Stimulated activated naive CD4-positive, alpha-beta T cell (primary cell): ENCODE measurements around the gene ARL10.
"Not testable (repeated sequence)": the region's sequence is repeated elsewhere in the genome, so short reads cannot be mapped to it uniquely, and the experiment has no call there.

Experiments
- DNase-seq, 6 experiments: peaks; one replicate each; lab custom pipeline; 2025; lab: John Stamatoyannopoulos, UW

ARL10 gene

GRCh38 chr5:176388444-176389134, 23.3 kb downstream of the ARL10 start, which contains the start of the genes HIGD2A and NOP16:
Gene HIGD2A (plus strand): TSS chr5:176388751. CDS start chr5:176388820, 69 bp downstream.
Gene NOP16 (minus strand): TSS chr5:176388598. CDS start chr5:176388539, 59 bp downstream.
- DNase-seq, result peak; percentile 95 to 100 (median 98)

- DNase-seq, result peak in 1 of 6 experiments; percentile 79
Observed at GRCh38 chr5:176389135-176390123, 24.1 kb downstream of the ARL10 start.

- no peak for DNase-seq
Observed at GRCh38 chr5:176391479-176391878, 26.2 kb downstream of the ARL10 start.

- DNase-seq, result no peak
Observed at GRCh38 chr5:176391999-176392398, 26.7 kb downstream of the ARL10 start.

GRCh38 chr5:176392526-176392925, 27.2 kb downstream of the ARL10 start:
- DNase-seq, result no peak

GRCh38 chr5:176394096-176394495, 28.8 kb downstream of the ARL10 start:
- no peak for DNase-seq

GRCh38 chr5:176394881-176395675, 29.8 kb downstream of the ARL10 start:
- DNase-seq, result no peak

GRCh38 chr5:176396330-176396729, 31.0 kb downstream of the ARL10 start:
- DNase-seq, result no peak

- no peak for DNase-seq
Observed at GRCh38 chr5:176397736-176398420, 32.6 kb downstream of the ARL10 start.

GRCh38 chr5:176400382-176401156, 35.3 kb downstream of the ARL10 start:
- no peak for DNase-seq

- DNase-seq, result no peak
Observed at GRCh38 chr5:176401281-176402205, 36.3 kb downstream of the ARL10 start.

- no peak for DNase-seq
Observed at GRCh38 chr5:176405656-176406435, 40.6 kb downstream of the ARL10 start.

- DNase-seq, result no peak
Observed at GRCh38 chr5:176406436-176407052, 41.3 kb downstream of the ARL10 start.

GRCh38 chr5:176407456-176408251, 42.4 kb downstream of the ARL10 start:
- no peak for DNase-seq

GRCh38 chr5:176408252-176408573, 42.9 kb downstream of the ARL10 start:
- DNase-seq, result not testable (repeated sequence)

- DNase-seq, result no peak
Observed at GRCh38 chr5:176408590-176408989, 43.3 kb downstream of the ARL10 start.

- no peak for DNase-seq
Observed at GRCh38 chr5:176409765-176410164, 44.5 kb downstream of the ARL10 start.
